Stimulated activated CD8-positive, alpha-beta memory T cell treated with anti-CD3 and anti-CD28 coated beads, Interleukin-2, amount 100 ng/mL, for 48 hours (primary cell): ENCODE results near the gene TNFRSF18.
"Not testable (repeated sequence)": the region's sequence is repeated elsewhere in the genome, so short reads cannot be mapped to it uniquely, and the experiment has no call there.

Experiments used
- DNase-seq, 2 donors: peaks; one replicate each; pipeline ENCODE4 v3.0.0-alpha.2; 2020; ENCODE audit warnings: low read depth in 2 of 2

Gene TNFRSF18

DNA sequence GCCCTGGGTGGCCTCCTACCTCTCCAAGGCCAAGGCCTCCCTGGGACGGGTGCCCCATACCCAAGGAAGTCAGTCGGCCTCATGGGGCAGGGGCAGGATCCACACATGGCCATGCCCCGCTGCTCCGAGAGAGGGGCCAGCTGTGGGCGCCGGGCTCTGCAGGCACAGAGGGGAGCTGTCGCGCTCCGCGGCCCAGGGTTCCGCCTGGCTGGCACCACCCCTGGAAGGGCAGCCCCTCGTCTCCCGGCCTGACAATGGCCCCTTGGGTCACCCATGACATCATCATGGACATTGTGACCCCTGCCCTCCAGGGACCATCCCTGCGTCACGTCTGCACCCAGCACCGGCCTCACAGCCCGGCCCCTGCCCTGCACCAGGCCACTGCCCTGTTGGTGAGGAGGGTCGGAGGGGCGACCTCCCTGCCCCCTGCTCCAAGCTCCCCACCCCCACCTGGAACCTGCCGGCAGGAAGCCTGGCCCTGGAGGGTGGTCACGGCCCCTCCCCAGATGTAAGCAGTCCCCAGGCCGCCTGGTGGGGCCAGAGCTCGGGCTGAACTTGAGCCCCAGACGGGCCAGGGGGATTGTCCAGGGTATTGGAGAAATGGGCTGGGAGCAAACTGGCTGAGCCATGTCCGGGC, 26.9 kb downstream of the TNFRSF18 start:
- DNase-seq = no peak

- no peak for DNase-seq
Observed at GRCh38 chr1:1178794-1179331, 27.5 kb downstream of the TNFRSF18 start.

- DNase-seq = no peak
Observed at GRCh38 chr1:1177452-1178206, 28.8 kb downstream of the TNFRSF18 start.

DNA sequence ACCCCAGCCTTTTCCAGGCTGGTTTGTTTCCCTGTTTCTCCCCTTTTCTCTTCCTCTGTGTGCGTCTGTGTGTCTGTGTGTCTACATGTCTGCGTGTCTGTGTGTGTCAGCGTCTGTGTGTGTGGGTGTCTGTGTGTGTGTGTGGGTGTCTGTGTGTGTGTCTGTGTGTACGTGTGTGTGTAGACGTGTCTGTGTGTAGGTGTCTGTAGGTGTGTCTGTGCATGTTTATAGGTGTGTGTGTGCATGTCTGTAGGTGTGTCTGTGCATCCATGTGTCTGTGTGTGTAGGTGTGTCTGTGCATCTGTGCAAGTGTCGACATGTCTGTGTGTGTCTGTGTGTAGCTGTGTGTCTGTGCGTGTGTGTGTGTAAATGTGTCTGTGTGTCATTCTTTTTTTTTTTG, 29.5 kb downstream of the TNFRSF18 start:
- DNase-seq = no peak

- DNase-seq = not testable (repeated sequence)
Observed at GRCh38 chr1:1176063-1176761, 30.2 kb downstream of the TNFRSF18 start.

- DNase-seq = no peak
Observed at GRCh38 chr1:1175221-1176062, 30.9 kb downstream of the TNFRSF18 start.

- peak in 1 of 2 donors; percentile 26 for DNase-seq
Observed at GRCh38 chr1:1173793-1174415, 32.5 kb downstream of the TNFRSF18 start, which contains the start of gene TTLL10. Gene TTLL10, plus strand, starts transcription at chr1:1173880. Its CDS starts 5,336 bp downstream, at chr1:1179216.

- no peak for DNase-seq
Observed at GRCh38 chr1:1173061-1173792, 33.2 kb downstream of the TNFRSF18 start.

GRCh38 chr1:1171546-1172340, 34.6 kb downstream of the TNFRSF18 start:
- peak; percentile 12 to 26 for DNase-seq

GRCh38 chr1:1171161-1171545, 35.2 kb downstream of the TNFRSF18 start:
- no peak for DNase-seq

DNA sequence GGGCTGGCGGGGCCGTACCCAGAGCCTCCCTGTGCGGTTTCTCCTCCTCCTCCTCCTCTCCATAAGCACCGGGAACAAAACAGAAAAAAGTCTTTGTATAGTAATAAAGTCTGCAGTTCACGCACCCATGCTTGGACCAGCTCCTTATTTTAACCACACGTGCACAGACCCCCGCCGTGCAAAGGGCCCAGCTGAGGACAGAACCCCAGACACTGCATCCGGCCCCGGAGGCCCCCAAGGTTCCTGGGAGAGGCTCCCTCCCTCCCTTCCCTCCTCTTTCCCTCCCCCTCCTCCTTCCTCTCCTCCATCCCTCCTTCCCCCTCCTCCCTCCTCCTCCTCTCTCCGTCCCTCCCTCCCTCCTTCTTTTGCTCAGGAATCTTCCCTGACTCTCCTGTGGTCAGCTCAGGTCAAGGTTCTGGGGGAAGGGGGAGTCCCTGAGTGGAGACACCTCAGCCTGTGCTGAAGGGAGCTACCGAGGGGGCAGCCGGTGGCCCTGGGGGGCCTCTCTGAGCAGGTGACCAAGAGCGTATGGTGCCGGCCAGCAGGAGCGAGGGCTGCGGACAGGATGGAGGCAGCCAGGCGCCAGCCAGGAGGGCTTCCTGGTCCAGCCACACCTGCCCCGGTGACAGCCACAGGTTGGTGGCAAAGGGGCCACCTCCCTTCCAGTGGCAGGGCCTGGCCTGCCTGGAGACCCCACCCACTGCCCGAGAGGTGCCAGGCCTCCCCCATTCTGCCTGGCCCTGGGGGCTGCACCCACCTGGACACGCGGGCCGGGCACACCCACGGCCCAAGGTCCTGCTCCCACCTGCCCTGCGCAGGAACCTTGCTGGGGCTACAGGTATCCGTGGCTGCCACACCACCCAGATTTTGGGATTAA, 35.9 kb downstream of the TNFRSF18 start:
- no peak for DNase-seq

GRCh38 chr1:1169429-1170214, 36.8 kb downstream of the TNFRSF18 start:
- DNase-seq = no peak

GRCh38 chr1:1168451-1169411, 37.7 kb downstream of the TNFRSF18 start:
- DNase-seq = no peak

DNA sequence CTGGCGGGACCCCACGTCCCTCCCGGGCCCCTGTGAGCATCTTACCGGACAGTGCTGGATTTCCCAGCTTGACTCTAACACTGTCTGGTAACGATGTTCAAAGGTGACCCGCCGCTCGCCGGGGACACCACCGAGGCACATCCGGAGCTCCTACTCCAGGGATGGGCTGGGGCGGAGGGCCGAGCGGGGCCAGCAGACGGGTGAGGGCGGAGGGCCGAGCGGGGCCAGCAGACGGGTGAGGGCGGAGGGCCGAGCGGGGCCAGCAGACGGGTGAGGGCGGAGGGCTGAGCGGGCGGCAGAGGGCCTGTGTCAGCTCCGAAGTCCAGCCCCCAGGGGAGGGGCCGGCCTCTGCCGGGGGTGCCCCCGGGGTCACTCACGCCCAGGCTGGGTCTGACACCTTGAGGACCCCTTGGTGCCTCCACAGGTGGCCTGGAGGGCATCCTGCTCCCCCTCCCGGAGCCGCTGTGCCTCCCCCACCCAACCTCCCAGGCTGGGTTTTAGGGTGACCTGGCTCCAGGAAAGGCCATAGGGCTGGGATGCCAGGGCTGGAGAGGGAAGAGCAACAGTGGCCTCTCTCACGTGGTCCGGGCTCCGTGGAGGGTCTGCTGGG, 38.4 kb downstream of the TNFRSF18 start:
- no peak for DNase-seq

DNA sequence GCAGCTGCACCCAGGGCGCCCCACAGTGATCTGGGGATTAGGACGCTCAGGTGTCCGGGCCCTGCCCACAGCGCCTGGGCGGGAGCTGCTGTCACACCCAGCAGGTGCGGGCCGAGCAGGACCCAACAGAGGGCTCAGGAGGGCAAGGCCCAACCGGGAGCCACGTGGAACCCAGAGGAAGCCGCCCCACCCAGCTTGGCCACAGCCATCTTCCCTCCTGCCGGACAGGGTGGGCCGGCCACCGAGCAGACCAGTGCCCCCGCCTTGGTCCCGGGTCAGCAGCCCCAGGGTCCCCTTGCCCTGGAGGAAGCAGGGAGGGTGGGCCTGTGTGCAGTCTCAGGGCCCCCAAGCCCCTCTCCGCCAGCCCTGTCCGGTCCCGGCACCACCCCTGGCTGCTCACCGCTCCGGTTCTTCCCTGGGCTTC, 39.0 kb downstream of the TNFRSF18 start:
- no peak for DNase-seq
